NCI-H345 (cell line): ENCODE measurements around the gene BSN.
"Not testable (repeated sequence)": the region's sequence is repeated elsewhere in the genome, so short reads cannot be mapped to it uniquely, and the experiment has no call there.

Experiments
- DNase-seq: peaks from one replicate; lab custom pipeline; 2025; lab: John Stamatoyannopoulos, UW

The BSN gene

DNA sequence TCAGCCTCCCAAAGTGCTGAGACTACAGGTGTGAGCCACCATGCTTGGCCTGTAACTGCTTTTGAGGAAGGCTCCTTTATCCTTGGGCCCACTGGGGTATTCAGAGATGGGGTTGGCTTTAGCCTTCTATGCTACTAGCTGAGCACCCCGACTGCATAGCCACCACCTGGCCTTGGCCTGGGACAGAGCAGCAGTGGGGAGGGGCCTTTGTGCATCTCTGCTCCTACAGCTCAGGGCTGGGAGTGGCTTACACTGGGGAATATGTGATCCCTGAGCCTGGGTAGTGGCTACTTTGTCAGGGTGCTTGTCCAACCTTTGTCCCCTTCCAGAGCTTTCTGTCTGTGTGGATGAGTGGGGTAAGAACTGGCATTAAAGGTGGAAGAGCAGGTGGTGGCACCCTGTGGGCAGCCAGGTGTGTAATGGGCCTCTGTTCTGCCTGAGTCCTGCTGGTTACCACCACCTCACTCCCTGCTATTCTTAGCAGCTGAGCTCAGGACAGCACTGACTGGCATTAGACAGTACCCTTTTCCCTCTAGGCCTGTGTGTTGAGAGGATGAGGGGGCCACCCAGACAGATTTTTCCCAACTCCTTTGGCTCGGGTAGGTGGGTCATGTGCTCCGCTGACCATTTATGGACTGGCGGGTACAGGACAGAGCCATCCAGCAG lies 141.2 kb downstream of the BSN start:
- not testable (repeated sequence) for DNase-seq

GRCh38 chr3:49699281-49699979 lies 145.2 kb downstream of the BSN start:
- no peak for DNase-seq

DNA sequence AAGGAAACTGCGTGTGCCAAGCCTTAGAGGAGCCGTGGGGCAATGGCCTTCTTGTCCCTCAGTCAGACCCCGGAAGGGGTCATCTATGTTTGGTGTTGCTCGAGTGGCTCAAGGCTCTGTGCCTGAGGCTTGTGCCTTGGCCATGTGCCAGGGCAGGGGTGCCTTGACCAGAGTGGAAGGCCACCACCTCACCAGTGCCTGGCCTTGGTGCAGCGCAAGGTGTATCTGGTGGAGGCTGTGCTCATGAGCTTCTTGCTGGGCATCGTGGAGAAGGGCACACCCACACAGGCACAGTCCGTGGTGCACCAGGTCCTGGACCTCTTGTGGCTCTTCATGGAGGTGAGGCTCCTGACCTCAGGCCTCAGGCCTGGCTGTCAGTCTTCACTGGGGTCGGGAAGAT lies 145.7 kb downstream of the BSN start:
- no peak for DNase-seq

GRCh38 chr3:49700453-49701128 lies 146.3 kb downstream of the BSN start:
- no peak for DNase-seq

GRCh38 chr3:49701388-49702077 lies 147.3 kb downstream of the BSN start:
- DNase-seq: no peak

DNA sequence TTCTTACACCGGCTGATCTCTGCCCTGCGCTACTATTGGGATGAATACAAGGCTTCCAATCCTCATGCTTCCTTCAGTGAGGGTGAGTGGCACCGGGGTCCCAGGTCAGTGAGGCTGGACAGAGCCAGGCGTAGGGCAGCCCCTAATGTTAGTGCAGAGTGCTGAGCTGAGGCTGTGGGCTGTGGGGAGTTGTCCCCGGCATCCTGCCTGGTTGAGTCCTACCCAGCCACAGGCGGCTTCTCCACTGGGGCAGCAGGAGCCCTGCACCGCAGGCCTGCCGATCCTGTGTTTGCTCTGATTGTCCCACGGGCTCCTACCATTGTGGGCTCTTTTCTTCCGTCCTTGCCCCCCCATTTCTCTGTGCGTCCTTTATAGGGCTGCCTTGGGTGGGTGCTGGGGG lies 148.4 kb downstream of the BSN start:
- no peak for DNase-seq

- DNase-seq: peak; percentile 19
These were observed 149.2 kb downstream of the BSN start for GRCh38 chr3:49703443-49703927.

GRCh38 chr3:49703956-49704355 lies 149.7 kb downstream of the BSN start:
- DNase-seq: no peak

- no peak for DNase-seq
These were observed 150.4 kb downstream of the BSN start for GRCh38 chr3:49704629-49705028.

DNA sequence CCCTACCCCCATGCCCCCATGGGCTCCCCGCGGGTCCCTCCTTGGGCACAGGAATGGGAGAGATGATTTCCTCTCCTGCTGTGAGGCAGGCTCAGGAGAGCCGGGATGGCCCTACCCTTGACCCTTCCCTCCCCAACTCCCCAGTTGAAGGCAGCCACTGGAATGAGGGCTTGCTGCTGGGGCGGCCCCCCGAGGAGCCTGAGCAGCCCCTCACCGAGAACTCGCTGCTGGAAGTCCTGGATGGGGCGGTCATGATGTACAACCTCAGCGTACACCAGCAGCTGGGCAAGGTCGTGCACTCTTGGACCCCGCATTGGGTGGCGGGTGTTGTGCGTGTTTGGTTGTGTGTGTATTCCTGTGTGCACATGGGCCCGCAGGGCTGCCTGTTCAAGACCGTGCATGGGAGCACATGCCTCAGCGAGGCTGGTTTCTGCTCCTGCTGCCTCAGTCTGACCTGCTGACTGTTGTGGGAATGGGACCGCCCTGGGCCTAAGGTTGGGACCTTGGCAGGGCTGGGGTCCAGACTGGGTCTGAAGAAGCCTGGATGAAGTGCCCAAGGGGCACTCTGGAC lies 151.2 kb downstream of the BSN start:
- DNase-seq: no peak

GRCh38 chr3:49706456-49707112 lies 152.3 kb downstream of the BSN start:
- DNase-seq: no peak

- DNase-seq: no peak
These were observed 152.8 kb downstream of the BSN start for GRCh38 chr3:49707113-49707480.

DNA sequence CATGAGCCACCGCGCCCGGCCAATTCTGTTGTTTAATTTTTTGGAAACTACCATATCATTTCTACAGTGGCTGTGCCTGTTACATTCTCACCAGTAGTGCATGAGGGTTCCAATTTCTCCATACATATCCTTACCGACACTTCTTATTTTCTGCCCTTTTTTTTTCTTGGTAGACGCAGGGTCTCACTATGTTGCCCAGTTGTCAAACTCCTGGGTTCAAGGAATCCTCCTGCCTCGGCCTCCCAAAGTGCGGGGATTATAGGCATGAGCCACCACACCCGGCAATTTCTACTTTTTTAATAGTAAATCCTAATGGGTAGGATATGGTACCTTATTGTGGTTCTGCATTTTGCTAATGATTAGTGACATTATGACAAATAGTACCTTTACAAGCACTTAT lies 155.6 kb downstream of the BSN start:
- no peak for DNase-seq

DNA sequence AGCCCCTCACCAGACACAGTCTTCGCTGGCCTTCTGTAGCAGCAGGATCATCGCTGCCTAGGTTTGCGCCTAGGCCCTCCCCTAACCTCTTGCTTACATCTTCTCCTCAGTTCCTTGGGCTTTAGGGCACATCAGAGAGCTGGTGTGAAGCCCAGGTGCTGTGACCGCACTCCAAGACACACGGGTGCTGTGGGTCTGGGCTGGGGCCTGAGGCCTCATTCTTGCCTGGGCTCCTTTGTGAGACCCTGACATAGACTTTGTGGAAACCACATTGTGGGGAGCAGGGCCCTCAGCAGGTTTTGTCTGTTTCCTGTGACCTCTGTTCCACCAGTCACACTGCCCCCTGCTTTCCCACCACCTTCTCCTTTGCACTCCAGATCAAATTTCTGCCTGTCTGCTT lies 157.2 kb downstream of the BSN start:
- no peak for DNase-seq

- no peak for DNase-seq
These were observed 157.9 kb downstream of the BSN start for GRCh38 chr3:49712166-49712565.

DNA sequence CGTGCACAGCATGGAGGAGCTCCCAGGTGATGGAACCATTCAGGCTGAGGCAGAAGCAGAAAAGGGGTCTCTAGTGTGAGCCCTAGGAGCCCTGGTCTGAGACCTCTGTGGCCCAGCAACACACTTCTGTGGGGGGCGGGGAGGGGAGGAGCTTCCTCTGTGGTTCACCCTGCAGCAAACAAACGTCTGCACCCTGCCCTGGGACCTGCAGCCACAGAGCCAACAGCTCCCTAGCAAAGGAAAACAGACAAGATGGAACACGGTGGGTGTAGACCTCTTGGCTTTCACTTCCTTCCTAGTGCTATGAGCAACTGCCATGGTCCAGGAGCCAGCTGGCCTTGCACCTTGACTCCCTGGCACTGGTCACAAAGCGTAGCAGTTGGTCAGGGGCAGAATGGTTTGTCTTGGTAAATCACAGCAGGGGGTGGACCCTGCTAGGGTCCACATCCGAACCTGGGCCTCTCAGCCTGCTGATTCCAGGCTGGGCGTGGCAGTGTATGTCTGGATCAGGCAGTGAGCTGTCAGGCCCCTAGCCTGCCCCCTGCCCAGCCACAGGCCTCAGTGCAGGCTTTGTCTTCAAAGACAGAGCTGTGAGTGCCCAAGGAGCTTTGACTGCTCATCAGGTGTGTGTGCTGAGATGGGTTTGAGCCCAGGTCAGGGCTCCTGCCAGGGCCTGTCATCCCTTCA lies 158.5 kb downstream of the BSN start:
- DNase-seq: no peak

GRCh38 chr3:49713336-49714105 lies 159.2 kb downstream of the BSN start:
- no peak for DNase-seq

DNA sequence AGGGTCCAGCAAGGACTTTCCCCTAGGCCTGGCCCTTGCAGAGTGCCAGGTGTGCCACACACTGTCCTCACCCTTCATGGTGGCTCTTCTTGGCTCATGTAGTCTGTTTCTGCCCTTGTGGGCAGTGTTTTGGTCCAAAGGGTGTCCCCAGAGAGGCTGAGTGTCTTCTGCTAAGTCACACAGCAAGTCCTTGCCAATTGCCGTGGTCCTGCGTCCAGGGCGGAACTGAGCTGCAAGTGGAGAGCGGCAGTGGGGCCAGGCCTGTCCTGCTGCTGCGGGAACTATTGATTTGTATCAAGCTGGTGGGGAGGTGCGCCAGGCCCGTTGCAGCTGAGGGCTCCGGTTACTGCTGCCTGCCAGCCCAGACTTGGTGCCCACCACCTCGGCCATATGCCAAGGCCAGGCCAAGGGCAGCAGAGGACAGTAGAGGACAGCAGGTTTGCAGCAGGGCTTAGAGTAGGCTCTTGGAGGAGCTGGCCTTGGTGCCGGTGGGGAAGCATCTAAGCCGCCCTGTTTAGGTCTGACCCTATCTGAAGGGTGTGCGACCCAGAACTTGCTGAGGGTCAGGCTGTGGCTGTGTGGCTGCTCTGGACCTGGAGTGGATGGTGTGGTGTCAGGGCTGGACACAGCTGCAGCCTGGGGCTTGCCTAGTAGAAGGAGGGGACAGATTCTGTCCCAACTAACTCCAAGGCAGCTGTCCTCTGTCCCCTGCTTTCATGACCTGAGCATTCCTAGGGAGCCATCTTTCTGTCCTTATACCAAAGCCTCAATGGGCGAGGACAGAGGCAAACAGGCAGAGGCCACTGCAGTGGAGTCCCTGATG lies 160.7 kb downstream of the BSN start:
- no peak for DNase-seq

GRCh38 chr3:49715611-49716121 lies 161.4 kb downstream of the BSN start:
- no peak for DNase-seq
